Aorta (tissue), 5 donors: ENCODE data around the gene KLHL11. TPM values are rescaled to one million over a fixed set of nuclear protein-coding genes. Genes with fewer than 3 reads are reported as not detected.

Experiments used
- ATAC-seq: fragments of 200-7000 bp; cut with Tn5 transposase; one replicate; pipeline ENCODE4 v1.9.1; 2022; ENCODE audit warnings: moderate library complexity; ENCODE audit not compliant: low FRiP score
- DNase-seq, 2 donors: peaks; one replicate each; pipeline ENCODE4 v3.0.0-alpha.2; 2020
- H3K27ac ChIP-seq, 2 donors: one replicate each; pipeline ENCODE4 v1.5.1; 2013; ENCODE audit warnings: low read length in 2 of 2, mild to moderate bottlenecking in 2 of 2, moderate library complexity in 2 of 2, control low read depth in 1 of 2, inconsistent platforms in 1 of 2, low read depth in 1 of 2
- H3K27me3 ChIP-seq, 2 donors: one replicate each; pipeline ENCODE4 v1.6.1; 2013; ENCODE audit warnings: control low read depth in 1 of 2, low read length in 1 of 2, mild to moderate bottlenecking in 1 of 2, moderate library complexity in 1 of 2; ENCODE audit not compliant: insufficient read depth in 2 of 2, control insufficient read depth in 1 of 2
- H3K36me3 ChIP-seq, 2 donors: one replicate each; pipeline ENCODE4 v1.6.1; 2013; ENCODE audit warnings: control low read depth in 1 of 2, low read length in 1 of 2, mild to moderate bottlenecking in 1 of 2; ENCODE audit not compliant: insufficient read depth in 2 of 2, control insufficient read depth in 1 of 2
- H3K4me1 ChIP-seq, 2 donors: one replicate each; pipeline ENCODE4 v1.6.1; 2013; ENCODE audit warnings: low read length in 2 of 2, control low read depth in 1 of 2, mild to moderate bottlenecking in 1 of 2, moderate library complexity in 1 of 2; ENCODE audit not compliant: insufficient read depth in 2 of 2, control insufficient read depth in 1 of 2
- H3K4me3 ChIP-seq, 2 donors: one replicate each; pipeline ENCODE4 v1.5.1; 2013; ENCODE audit warnings: low read length in 2 of 2, control low read depth in 1 of 2, mild to moderate bottlenecking in 1 of 2
- H3K9me3 ChIP-seq: one replicate; pipeline ENCODE4 v1.6.1; 2013; ENCODE audit warnings: mild to moderate bottlenecking, low read length; ENCODE audit not compliant: control insufficient read depth
- WGBS, 2 donors: extraction: QIAGEN DNeasy Blood & Tissue Kit; methylation state at CpG; one replicate each; pipeline ENCODE4 v1.1.7; 2013; 5-methylcytosine and 5-hydroxymethylcytosine counted together
- intact Hi-C, 2 donors: fragments of 100-400 bp; cut with DNase I; formaldehyde crosslinking; loops; one replicate each; pipeline versions ENCODE4 v1.14.2 to v1.15.0; 2022
- polyA plus RNA-seq, 2 donors: library from polyadenylated mRNA; stranded (reverse); fragments of 200-250 nt; gene quantifications; one replicate each; pipeline ENCODE4 v1.2.3, GENCODE V29; 2013
- total RNA-seq, 2 donors: library from RNA; stranded (reverse); fragmentation: NEBNext Ultra II Directional; extraction: Animal tissue kit (Norgen Biotek cat#: 25700); gene quantifications; one replicate each; pipeline ENCODE4 v1.2.1, GENCODE V29; 2021
- donor health status: healthy with polysubstance abuse.
- donor health status: Bipolar disorder and iron deficiency.
- donor health status: DM: no; HTN: no; CAD: no.
- donor health status: DM: no; HTN: no; CAD: no.
- donor health status: DM: yes; HTN: yes; CAD: no.

KLHL11 gene
- total and polyA plus RNA-seq, 4 donors = 1.0 to 11.9 (median 6.9) TPM

GRCh38 chr17:41823580-41823979 is 41.6 kb downstream of the KLHL11 start:
- Histone ChIP-seq H3K27me3 (no peaks in the 10 kb centered on the region), H3K4me1 (no peaks in the 10 kb centered on the region), H3K9me3 (no peaks in the 10 kb centered on the region), H3K27ac (no peak overlapping the region), H3K36me3 (peaks cover 1 to 3% of the 10 kb centered on the region in 2 donors), H3K4me3 (no peak overlapping the region)
- intact Hi-C loops = no loop called here
- ATAC-seq (no peak), DNase-seq (no peak)
- WGBS, 2 donors = 77 to 80% methylated on average over 7 of the region's 7 CpGs

DNA sequence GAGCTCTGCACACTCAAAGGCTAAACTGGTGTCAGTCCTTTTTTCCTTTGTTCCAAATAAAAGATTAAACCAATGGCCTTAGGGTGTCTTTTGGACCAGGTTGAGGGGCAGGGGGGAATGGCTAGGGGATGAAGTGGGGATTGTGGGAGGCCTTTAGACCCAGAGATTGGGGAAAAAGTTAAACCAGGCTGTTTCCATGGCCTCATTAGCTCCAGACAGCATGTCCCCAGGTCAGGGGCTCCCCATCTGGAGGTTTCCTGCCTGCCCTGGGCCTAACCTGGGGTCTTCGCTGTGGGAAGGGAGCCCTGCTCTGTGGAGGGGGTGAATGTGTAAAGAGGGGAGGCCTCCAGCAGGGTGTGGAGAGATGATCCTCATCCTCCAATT is 42.1 kb downstream of the KLHL11 start:
- Histone ChIP-seq H3K4me3 (no peak overlapping the region), H3K9me3 (no peaks in the 10 kb centered on the region), H3K27ac (no peak overlapping the region), H3K4me1 (no peaks in the 10 kb centered on the region), H3K27me3 (no peaks in the 10 kb centered on the region), H3K36me3 (peaks cover 0 to 1% of the 10 kb centered on the region in 2 donors)
- WGBS, 2 donors = 84 to 91% methylated on average over 1 of the region's 1 CpG
- DNase-seq (no peak), ATAC-seq (no peak)
- intact Hi-C loops = no loop called here

GRCh38 chr17:41822216-41823140 is 42.7 kb downstream of the KLHL11 start:
- Histone ChIP-seq H3K27me3 (no peaks in the 10 kb centered on the region), H3K4me3 (no peak overlapping the region), H3K27ac (no peak overlapping the region), H3K4me1 (no peaks in the 10 kb centered on the region), H3K36me3 (peaks cover 0 to 1% of the 10 kb centered on the region in 2 donors), H3K9me3 (no peaks in the 10 kb centered on the region)
- 68 to 69% methylated on average over 12 of the region's 12 CpGs for WGBS, 2 donors
- intact Hi-C loops = no loop called here
- no peak for ATAC-seq
- DNase-seq = no peak

GRCh38 chr17:41821776-41822175 is 43.4 kb downstream of the KLHL11 start:
- Histone ChIP-seq H3K4me3 (no peak overlapping the region), H3K27ac (no peak overlapping the region), H3K9me3 (no peaks in the 10 kb centered on the region), H3K36me3 (no peaks in the 10 kb centered on the region), H3K27me3 (no peaks in the 10 kb centered on the region), H3K4me1 (no peaks in the 10 kb centered on the region)
- intact Hi-C loops = no loop called here
- DNase-seq (no peak), ATAC-seq (no peak)
- 81 to 86% methylated on average over 14 of the region's 14 CpGs for WGBS, 2 donors

GRCh38 chr17:41818024-41818423 is 47.2 kb downstream of the KLHL11 start:
- no peaks in the 10 kb centered on the region for H3K27me3 ChIP-seq
- no peaks in the 10 kb centered on the region for H3K4me1 ChIP-seq
- no peaks in the 10 kb centered on the region for H3K36me3 ChIP-seq
- 96% methylated on average over 20 of the region's 20 CpGs for WGBS, 2 donors
- no peak overlapping the region for H3K27ac ChIP-seq
- ATAC-seq (no peak), DNase-seq (no peak)
- intact Hi-C loops = no loop called here
- no peak overlapping the region for H3K4me3 ChIP-seq
- no peaks in the 10 kb centered on the region for H3K9me3 ChIP-seq

GRCh38 chr17:41816637-41817320 is 48.4 kb downstream of the KLHL11 start:
- Histone ChIP-seq H3K9me3 (no peaks in the 10 kb centered on the region), H3K27ac (no peak overlapping the region), H3K4me1 (no peaks in the 10 kb centered on the region), H3K4me3 (no peak overlapping the region), H3K27me3 (no peaks in the 10 kb centered on the region), H3K36me3 (no peaks in the 10 kb centered on the region)
- intact Hi-C loops = no loop called here
- 93% methylated on average over 23 of the region's 23 CpGs for WGBS, 2 donors
- DNase-seq = no peak
- ATAC-seq = no peak

GRCh38 chr17:41814195-41814594 is 51.0 kb downstream of the KLHL11 start:
- DNase-seq = no peak
- WGBS, 2 donors = 19 to 20% methylated on average over 1 of the region's 1 CpG
- intact Hi-C loops = no loop called here
- Histone ChIP-seq H3K4me1 (no peaks in the 10 kb centered on the region), H3K36me3 (no peaks in the 10 kb centered on the region), H3K27me3 (no peaks in the 10 kb centered on the region), H3K9me3 (no peaks in the 10 kb centered on the region), H3K27ac (peak overlapping the region in 1 of 2 donors; percentile 41), H3K4me3 (no peak overlapping the region)
- no peak for ATAC-seq

DNA sequence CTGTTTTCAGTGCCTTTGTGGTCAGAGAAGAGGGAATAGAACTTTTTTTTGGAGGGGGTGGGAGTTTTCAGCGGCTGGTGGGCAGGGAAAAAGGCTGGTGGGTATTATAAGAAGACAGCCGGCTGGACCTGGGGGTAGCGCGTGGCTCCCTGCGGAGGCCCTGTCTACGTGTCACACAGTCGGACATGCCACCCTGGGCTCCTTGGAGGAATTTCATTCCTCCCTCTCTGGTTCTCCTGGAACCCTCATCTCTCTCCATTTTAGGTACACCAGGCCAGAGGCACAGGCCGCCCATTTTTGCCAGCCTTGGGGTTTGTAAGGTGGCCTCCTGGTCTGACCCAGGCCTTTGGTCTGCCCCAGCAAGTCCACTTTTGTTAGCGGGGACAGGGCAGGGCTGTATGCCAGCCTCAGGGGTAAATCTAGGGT is 51.5 kb downstream of the KLHL11 start:
- Histone ChIP-seq H3K27me3 (no peaks in the 10 kb centered on the region), H3K4me3 (peak overlapping the region in 1 of 2 donors; percentile 64), H3K9me3 (no peaks in the 10 kb centered on the region), H3K4me1 (no peaks in the 10 kb centered on the region), H3K36me3 (no peaks in the 10 kb centered on the region), H3K27ac (peak overlapping the region in 1 of 2 donors; percentile 41)
- DNase-seq = no peak
- no peak for ATAC-seq
- intact Hi-C loops = no loop called here
- WGBS, 2 donors = 18 to 20% methylated on average over 9 of the region's 9 CpGs
